T-cell (primary cell): ENCODE results near the gene DKKL1. TPM values are rescaled to one million over a fixed set of nuclear protein-coding genes. Genes with fewer than 3 reads are reported as not detected.
A peak's percentile ranks its signal among the peaks of the same experiment; 100 is the strongest.

ENCODE experiments used
- ATAC-seq, 4 experiments: fragments of 200-7000 bp in 3 of 4; fragments of 150-1000 bp in 1 of 4; cut with Tn5 transposase; replicated peaks in 1 of 4; 1 replicate in 3 of 4; 2 replicates in 1 of 4; pipeline ENCODE4 v1.10.0; 2021; ENCODE audit warnings: moderate library complexity in 3 of 4, mild to moderate bottlenecking in 2 of 4, moderate number of reproducible peaks in 1 of 4
- CTCF ChIA-PET, 2 donors: fragments of 300-600 bp; sonication (Branson Sonifier 250); formaldehyde crosslinking; loops; one replicate each; lab custom pipeline; 2022; ENCODE audit warnings: antibody characterized with exemption in 2 of 2; lab: Charles Lee
- POLR2A ChIA-PET, 2 donors: fragments of 300-600 bp; sonication (Branson Sonifier 250); formaldehyde crosslinking; loops; one replicate each; lab custom pipeline; 2022; ENCODE audit warnings: antibody characterized with exemption in 2 of 2; lab: Charles Lee
- DNase-seq, 35 experiments: peaks; one replicate each; pipeline versions ENCODE4 v3.0.0 to v3.0.0-alpha.2; 2013 to 2023
- H3K27ac ChIP-seq: one replicate; pipeline ENCODE4 v1.5.1; 2013; ENCODE audit warnings: low read length
- H3K27me3 ChIP-seq, 2 experiments: replicated peaks in 1 of 2; 1 replicate in 1 of 2; 2 replicates in 1 of 2; pipeline versions ENCODE4 v1.6.1 to v1.7.0; 2013; ENCODE audit warnings: low read length in 1 of 2, mixed read lengths in 1 of 2; ENCODE audit not compliant: control insufficient read depth in 2 of 2, insufficient read depth in 2 of 2; ENCODE audit errors: extremely low read depth in 1 of 2
- H3K36me3 ChIP-seq, 2 donors: 1 replicate in 1 of 2; 2 replicates in 1 of 2; pipeline versions ENCODE4 v1.6.1 to v1.7.0; 2013; ENCODE audit warnings: low read length in 1 of 2; ENCODE audit not compliant: control insufficient read depth in 2 of 2, insufficient read depth in 1 of 2; ENCODE audit errors: extremely low read depth in 1 of 2
- H3K4me1 ChIP-seq, 2 experiments: 1 replicate in 1 of 2; 2 replicates in 1 of 2; pipeline versions ENCODE4 v1.6.1 to v1.7.0; 2013; ENCODE audit warnings: low read length in 2 of 2, mixed read lengths in 1 of 2; ENCODE audit not compliant: insufficient read depth in 2 of 2, control insufficient read depth in 1 of 2; ENCODE audit errors: extremely low read depth in 1 of 2
- H3K4me3 ChIP-seq, 2 donors: 1 replicate in 1 of 2; 2 replicates in 1 of 2; pipeline versions ENCODE4 v1.5.1 to v1.7.0; 2013; ENCODE audit warnings: mild to moderate bottlenecking in 2 of 2, low read length in 1 of 2, moderate library complexity in 1 of 2; ENCODE audit not compliant: control insufficient read depth in 1 of 2; ENCODE audit errors: extremely low read depth in 1 of 2
- H3K9me3 ChIP-seq: 2 replicates; pipeline ENCODE4 v1.7.0; 2013
- H3K27ac Mint-ChIP-seq, 2 donors: one replicate each; pipeline ENCODE4 v1.8.0; 2020 to 2021; ENCODE audit warnings: mild to moderate bottlenecking in 2 of 2, mixed read lengths in 2 of 2
- H3K27me3 Mint-ChIP-seq, 2 donors: one replicate each; pipeline ENCODE4 v1.8.0; 2021 to 2022; ENCODE audit warnings: mixed read lengths in 2 of 2
- H3K36me3 Mint-ChIP-seq: one replicate; pipeline ENCODE4 v1.8.0; 2021; ENCODE audit warnings: mixed read lengths
- H3K4me1 Mint-ChIP-seq, 3 donors: one replicate each; pipeline ENCODE4 v1.8.0; 2020 to 2022; ENCODE audit warnings: mixed read lengths in 3 of 3, mild to moderate bottlenecking in 1 of 3
- H3K4me3 Mint-ChIP-seq, 3 donors: one replicate each; pipeline ENCODE4 v1.8.0; 2020 to 2022; ENCODE audit warnings: mild to moderate bottlenecking in 3 of 3, mixed read lengths in 3 of 3, moderate library complexity in 3 of 3
- H3K9me3 Mint-ChIP-seq, 3 donors: one replicate each; pipeline ENCODE4 v1.8.0; 2020 to 2022; ENCODE audit warnings: mixed read lengths in 3 of 3
- WGBS: methylation state at CpG from one replicate; pipeline ENCODE4 v1.1.5; 2013; ENCODE audit warnings: missing lambda C conversion rate; ENCODE audit not compliant: insufficient coverage; 5-methylcytosine and 5-hydroxymethylcytosine counted together
- total RNA-seq, 35 experiments: library from RNA in 6 of 35; stranded (reverse) in 6 of 35; fragments of 120-200 nt in 1 of 35; gene quantifications; one replicate each; pipeline versions ENCODE4 v1.2.1 to v1.2.4 and lab custom pipeline; 2013 to 2026

Gene DKKL1
- total RNA-seq, 5 donors from 2014 or later (not counting 1 experiment from before 2014, with no cell fraction given) = not detected

- H3K4me3 ChIP-seq = no peak overlapping the region
- peak overlapping the region; percentile 65 for H3K27ac ChIP-seq
- POLR2A ChIA-PET = no interaction called here
- no peaks in the 10 kb centered on the region for H3K36me3 Mint-ChIP-seq
- DNase-seq (no peak), ATAC-seq (no peak)
- no peaks in the 10 kb centered on the region for H3K9me3 Mint-ChIP-seq
- H3K36me3 ChIP-seq = no peaks in the 10 kb centered on the region
- peaks cover 0 to 5% of the 10 kb centered on the region in 2 experiments for H3K27me3 ChIP-seq
- H3K27ac Mint-ChIP-seq = peak overlapping the region; percentile 87 to 96
- H3K9me3 ChIP-seq = no peaks in the 10 kb centered on the region
- 84% methylated on average over 5 of the region's 8 CpGs for WGBS
- peaks cover 50 to 65% (median 57%) of the 10 kb centered on the region in 3 donors for H3K4me1 Mint-ChIP-seq
- CTCF ChIA-PET = interaction anchor here (0.5 to 0.6 kb wide), 2 partner anchors 63 to 87 kb away, joined by 3 to 4 read pairs; no protein-coding TSS in a partner anchor
- H3K4me3 Mint-ChIP-seq = peak overlapping the region in 2 of 3 donors; percentile 53 to 76
- H3K27me3 Mint-ChIP-seq = no peaks in the 10 kb centered on the region
- H3K4me1 ChIP-seq = peaks cover 36 to 65% of the 10 kb centered on the region in 2 experiments
Measured at GRCh38 chr19:49408816-49409440, 45.3 kb downstream of the DKKL1 start.

DNA sequence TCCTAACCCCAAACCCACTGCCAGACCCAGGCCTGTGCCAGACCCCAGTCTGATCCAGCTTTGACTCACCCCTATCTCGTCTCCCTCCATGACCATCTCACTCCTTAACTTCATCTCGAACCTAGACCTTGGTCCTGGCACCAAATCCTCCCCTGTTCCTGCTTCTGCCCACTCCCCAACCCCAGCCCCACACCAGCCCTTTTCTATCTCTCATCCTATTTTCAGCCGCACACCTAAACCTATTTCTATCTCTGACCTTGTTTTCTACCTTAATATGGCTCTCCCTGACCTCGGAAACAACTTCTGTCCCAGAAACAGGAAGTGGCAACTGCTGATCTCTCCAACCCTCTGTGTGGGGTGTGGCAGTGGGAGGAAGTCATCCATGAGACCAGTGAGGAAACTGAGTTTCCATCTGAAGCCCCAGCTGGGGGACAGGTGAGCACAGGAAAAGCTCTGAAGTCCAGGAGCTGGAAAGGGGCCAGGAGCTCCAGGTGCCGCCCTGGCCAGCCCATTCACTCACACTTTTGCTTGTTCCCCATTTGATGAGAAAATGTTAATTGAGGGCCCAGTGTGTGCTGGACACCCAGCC lies 45.9 kb downstream of the DKKL1 start:
- peak; percentile 60 to 81 (median 74) for ATAC-seq
- Mint-ChIP-seq H3K36me3 (no peaks in the 10 kb centered on the region), H3K9me3 (no peaks in the 10 kb centered on the region), H3K4me3 (peak overlapping the region; percentile 7 to 76 (median 53)), H3K27me3 (no peaks in the 10 kb centered on the region), H3K27ac (peak overlapping the region; percentile 87 to 96), H3K4me1 (peaks cover 50 to 65% (median 57%) of the 10 kb centered on the region in 3 donors)
- Histone ChIP-seq H3K36me3 (no peaks in the 10 kb centered on the region), H3K4me1 (peaks cover 36 to 65% of the 10 kb centered on the region in 2 experiments), H3K27ac (peak overlapping the region; percentile 65), H3K27me3 (peaks cover 0 to 8% of the 10 kb centered on the region in 2 experiments), H3K9me3 (no peaks in the 10 kb centered on the region), H3K4me3 (no peak overlapping the region)
- WGBS = 32% methylated on average over 3 of the region's 5 CpGs
- ChIA-PET CTCF (interaction anchor here in 1 of 2 donors (0.5 kb wide), 1 partner anchor 76 kb away, joined by 4 read pairs; no protein-coding TSS in a partner anchor), POLR2A (no interaction called here)
- DNase-seq = peak in 3 of 35 experiments; percentile 34 to 44 (median 35)

DNA sequence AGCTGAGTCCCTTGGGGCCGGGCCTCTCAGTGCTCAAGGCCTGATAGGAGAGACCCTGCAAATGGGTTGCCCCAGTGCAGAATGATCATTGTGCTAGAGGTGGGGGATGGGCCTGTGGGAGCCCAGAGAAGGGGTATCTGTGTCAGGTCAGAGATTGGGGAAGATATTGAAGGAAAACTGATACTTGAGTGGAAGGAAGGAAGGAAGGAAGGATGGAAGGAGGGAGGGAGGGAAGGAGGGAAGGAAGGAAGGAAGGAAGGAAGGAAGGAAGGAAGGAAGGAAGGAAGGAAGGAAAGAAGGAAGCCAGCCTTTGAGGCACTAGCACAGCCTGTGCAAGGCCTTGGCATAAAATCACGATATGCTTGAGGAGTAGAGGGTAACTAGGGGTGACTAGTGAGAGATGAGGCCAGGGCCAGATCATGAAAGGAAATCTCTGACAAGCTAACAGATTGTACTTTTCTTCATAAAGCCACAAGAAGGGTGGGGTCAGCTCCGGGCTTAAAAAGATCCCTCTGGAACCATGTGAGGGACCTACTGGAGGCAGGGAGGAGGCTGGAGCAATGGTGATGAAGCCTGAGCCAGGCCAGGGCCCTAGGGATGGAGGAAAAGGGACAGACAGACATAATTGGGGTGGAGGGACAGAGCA lies 48.1 kb downstream of the DKKL1 start:
- DNase-seq = no peak
- peaks cover 36 to 57% of the 10 kb centered on the region in 2 experiments for H3K4me1 ChIP-seq

DNA sequence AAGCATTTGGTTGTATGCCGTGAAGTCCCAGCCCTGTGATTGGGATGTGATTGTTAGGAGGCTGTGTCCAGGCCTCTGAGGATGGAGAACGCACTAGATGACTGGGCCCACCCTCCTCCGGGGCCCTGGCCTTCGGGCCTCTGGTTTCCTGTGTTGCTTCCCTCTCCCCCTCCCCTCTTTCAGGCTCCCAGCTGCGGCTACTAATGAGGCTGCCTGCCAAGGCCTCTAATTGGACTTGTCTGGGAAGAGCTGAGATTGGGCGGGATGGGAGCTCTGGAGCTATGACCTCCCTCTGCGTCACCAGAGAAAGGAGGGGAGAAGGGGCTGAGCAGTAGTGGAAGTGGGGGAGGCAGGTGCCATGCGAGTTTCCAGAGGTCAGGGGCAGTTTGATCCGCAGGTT lies 49.7 kb downstream of the DKKL1 start:
- Histone ChIP-seq H3K27ac (no peak overlapping the region), H3K4me3 (no peak overlapping the region), H3K9me3 (no peaks in the 10 kb centered on the region), H3K27me3 (peaks cover 0 to 31% of the 10 kb centered on the region in 2 experiments), H3K4me1 (peaks cover 31 to 42% of the 10 kb centered on the region in 2 experiments), H3K36me3 (no peaks in the 10 kb centered on the region)
- no peak for ATAC-seq
- 92% methylated on average over 4 of the region's 9 CpGs for WGBS
- H3K36me3 Mint-ChIP-seq = no peaks in the 10 kb centered on the region
- ChIA-PET CTCF (interaction anchor here in 1 of 2 donors (0.6 kb wide), 1 partner anchor 13 kb away, joined by 10 read pairs; no protein-coding TSS in a partner anchor), POLR2A (no interaction called here)
- H3K4me3 Mint-ChIP-seq = no peak overlapping the region
- DNase-seq = no peak
- no peaks in the 10 kb centered on the region for H3K9me3 Mint-ChIP-seq
- no peak overlapping the region for H3K27ac Mint-ChIP-seq
- peaks cover 5 to 13% of the 10 kb centered on the region in 2 donors for H3K27me3 Mint-ChIP-seq
- peaks cover 37 to 42% (median 41%) of the 10 kb centered on the region in 3 donors for H3K4me1 Mint-ChIP-seq

More for the DNA sequence above, 48.1 kb downstream of the DKKL1 start:
- H3K27ac ChIP-seq = no peak overlapping the region
- 65% methylated on average over 2 of the region's 3 CpGs for WGBS
- H3K4me1 Mint-ChIP-seq = peaks cover 48 to 55% (median 51%) of the 10 kb centered on the region in 3 donors
- ChIA-PET POLR2A (interaction anchor here (0.7 to 1.0 kb wide), 2 partner anchors 12 to 67 kb away, joined by 4 read pairs; no protein-coding TSS in a partner anchor), CTCF (no interaction called here)
- H3K27ac Mint-ChIP-seq = peak overlapping the region; percentile 78 to 80
- H3K9me3 Mint-ChIP-seq = no peaks in the 10 kb centered on the region
- H3K27me3 ChIP-seq = peaks cover 0 to 17% of the 10 kb centered on the region in 2 experiments
- no peaks in the 10 kb centered on the region for H3K36me3 Mint-ChIP-seq
- no peaks in the 10 kb centered on the region for H3K9me3 ChIP-seq
- H3K36me3 ChIP-seq = no peaks in the 10 kb centered on the region
- peak overlapping the region in 1 of 3 donors; percentile 30 for H3K4me3 Mint-ChIP-seq
- peaks cover 0 to 3% of the 10 kb centered on the region in 2 donors for H3K27me3 Mint-ChIP-seq
- no peak for ATAC-seq
- H3K4me3 ChIP-seq = no peak overlapping the region

GRCh38 chr19:49414256-49414655 lies 50.6 kb downstream of the DKKL1 start:
- Histone ChIP-seq H3K36me3 (no peaks in the 10 kb centered on the region), H3K9me3 (no peaks in the 10 kb centered on the region), H3K27me3 (peaks cover 0 to 37% of the 10 kb centered on the region in 2 experiments), H3K4me3 (no peak overlapping the region), H3K27ac (no peak overlapping the region), H3K4me1 (peaks cover 22 to 33% of the 10 kb centered on the region in 2 experiments)
- ChIA-PET CTCF (no interaction called here), POLR2A (no interaction called here)
- H3K9me3 Mint-ChIP-seq = no peaks in the 10 kb centered on the region
- H3K27me3 Mint-ChIP-seq = peaks cover 13 to 22% of the 10 kb centered on the region in 2 donors
- H3K36me3 Mint-ChIP-seq = no peaks in the 10 kb centered on the region
- DNase-seq = no peak
- H3K27ac Mint-ChIP-seq = no peak overlapping the region
- H3K4me3 Mint-ChIP-seq = no peak overlapping the region
- no peak for ATAC-seq
- H3K4me1 Mint-ChIP-seq = peaks cover 29 to 33% (median 32%) of the 10 kb centered on the region in 3 donors
- WGBS = 94% methylated on average over 3 of the region's 3 CpGs
